SK-N-SH (cell line): ENCODE measurements around the gene SERTM1.

Source experiments
- EZH2phosphoT487 ChIP-seq: fragments of 200-600 bp; sonication (generic); IDR thresholded peaks from 2 replicates; pipeline ENCODE4 v1.6.1; 2017; ENCODE audit warnings: low read depth, mixed run types, mild to moderate bottlenecking, antibody characterized with exemption, moderate library complexity, borderline replicate concordance
- GABPA ChIP-seq: IDR thresholded peaks from 2 replicates; pipeline ENCODE4 v1.4.0; 2012; ENCODE audit warnings: low read depth, mild to moderate bottlenecking
- GATA2 ChIP-seq: sonication (generic); formaldehyde crosslinking; IDR thresholded peaks from 2 replicates; pipeline ENCODE4 v1.5.0; 2020; ENCODE audit warnings: mild to moderate bottlenecking, missing genetic modification reagents
- MXI1 ChIP-seq: IDR thresholded peaks from 2 replicates; pipeline ENCODE4 v1.6.1; 2012; ENCODE audit warnings: mild to moderate bottlenecking, low read depth, low read length, improper control_type of control experiment
- NRF1 ChIP-seq: IDR thresholded peaks from 2 replicates; pipeline ENCODE4 v1.6.1; 2012; ENCODE audit warnings: low read depth, mild to moderate bottlenecking, low read length
- POLR2AphosphoS5 ChIP-seq: IDR thresholded peaks from 2 replicates; pipeline ENCODE4 v1.6.1; 2012; ENCODE audit warnings: low read depth, low read length
- RAD21 ChIP-seq: IDR thresholded peaks from 2 replicates; pipeline ENCODE4 v1.6.1; 2012; ENCODE audit warnings: mild to moderate bottlenecking, low read length
- RXRA ChIP-seq: IDR thresholded peaks from 2 replicates; pipeline ENCODE4 v1.4.0; 2012; ENCODE audit warnings: low read depth, mild to moderate bottlenecking, borderline replicate concordance
- TAF1 ChIP-seq: IDR thresholded peaks from 2 replicates; pipeline ENCODE4 v1.6.1; 2012; ENCODE audit warnings: low read depth, mild to moderate bottlenecking, low read length, moderate library complexity, borderline replicate concordance
- TEAD4 ChIP-seq: IDR thresholded peaks from 2 replicates; pipeline ENCODE4 v1.4.0; 2012; ENCODE audit warnings: mild to moderate bottlenecking, borderline replicate concordance; ENCODE audit not compliant: insufficient read depth
- TF ChIP-seq, protein P1 (sequence below): fragments of 200-600 bp; sonication (generic); IDR thresholded peaks from 2 replicates; pipeline ENCODE4 v1.6.1; 2017; ENCODE audit warnings: antibody characterized with exemption, mild to moderate bottlenecking, moderate library complexity
- TF ChIP-seq, protein P2 (sequence below): IDR thresholded peaks from 2 replicates; pipeline ENCODE4 v1.6.1; 2012; ENCODE audit warnings: mild to moderate bottlenecking, low read depth, low read length, moderate library complexity
- TF ChIP-seq, protein P3 (sequence below): IDR thresholded peaks from 2 replicates; pipeline ENCODE4 v1.4.0; 2012; ENCODE audit warnings: low read depth, borderline replicate concordance

DNA sequence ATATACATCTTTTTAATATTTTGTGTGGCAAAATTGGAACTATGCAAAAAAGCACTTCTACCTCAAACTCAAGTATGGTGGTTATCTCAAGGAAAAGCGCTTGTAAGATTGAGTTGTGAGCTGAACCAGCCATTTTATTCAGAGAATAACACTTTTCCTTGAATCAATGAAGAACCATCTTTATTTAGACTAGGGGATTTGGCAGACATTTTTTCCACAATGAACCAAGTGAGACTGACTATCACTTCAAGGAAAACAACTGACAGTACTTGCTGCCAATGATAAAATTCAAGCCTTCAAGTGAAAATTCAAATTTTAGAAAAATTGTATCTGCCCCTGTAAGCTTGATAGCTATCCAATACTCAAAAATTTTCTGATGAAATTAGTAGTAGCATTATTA lies 23.2 kb upstream of the SERTM1 start:
- TF ChIP-seq, protein P1, sequence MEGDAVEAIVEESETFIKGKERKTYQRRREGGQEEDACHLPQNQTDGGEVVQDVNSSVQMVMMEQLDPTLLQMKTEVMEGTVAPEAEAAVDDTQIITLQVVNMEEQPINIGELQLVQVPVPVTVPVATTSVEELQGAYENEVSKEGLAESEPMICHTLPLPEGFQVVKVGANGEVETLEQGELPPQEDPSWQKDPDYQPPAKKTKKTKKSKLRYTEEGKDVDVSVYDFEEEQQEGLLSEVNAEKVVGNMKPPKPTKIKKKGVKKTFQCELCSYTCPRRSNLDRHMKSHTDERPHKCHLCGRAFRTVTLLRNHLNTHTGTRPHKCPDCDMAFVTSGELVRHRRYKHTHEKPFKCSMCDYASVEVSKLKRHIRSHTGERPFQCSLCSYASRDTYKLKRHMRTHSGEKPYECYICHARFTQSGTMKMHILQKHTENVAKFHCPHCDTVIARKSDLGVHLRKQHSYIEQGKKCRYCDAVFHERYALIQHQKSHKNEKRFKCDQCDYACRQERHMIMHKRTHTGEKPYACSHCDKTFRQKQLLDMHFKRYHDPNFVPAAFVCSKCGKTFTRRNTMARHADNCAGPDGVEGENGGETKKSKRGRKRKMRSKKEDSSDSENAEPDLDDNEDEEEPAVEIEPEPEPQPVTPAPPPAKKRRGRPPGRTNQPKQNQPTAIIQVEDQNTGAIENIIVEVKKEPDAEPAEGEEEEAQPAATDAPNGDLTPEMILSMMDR, result no peak
- TF ChIP-seq MXI1 (no peak), RAD21 (no peak), GATA2 (CRISPR knock-in tag) (no peak), GABPA (no peak), RXRA (no peak), TEAD4 (no peak), TAF1 (no peak), EZH2phosphoT487 (no peak), POLR2AphosphoS5 (no peak), NRF1 (no peak)
- TF ChIP-seq, protein P2, sequence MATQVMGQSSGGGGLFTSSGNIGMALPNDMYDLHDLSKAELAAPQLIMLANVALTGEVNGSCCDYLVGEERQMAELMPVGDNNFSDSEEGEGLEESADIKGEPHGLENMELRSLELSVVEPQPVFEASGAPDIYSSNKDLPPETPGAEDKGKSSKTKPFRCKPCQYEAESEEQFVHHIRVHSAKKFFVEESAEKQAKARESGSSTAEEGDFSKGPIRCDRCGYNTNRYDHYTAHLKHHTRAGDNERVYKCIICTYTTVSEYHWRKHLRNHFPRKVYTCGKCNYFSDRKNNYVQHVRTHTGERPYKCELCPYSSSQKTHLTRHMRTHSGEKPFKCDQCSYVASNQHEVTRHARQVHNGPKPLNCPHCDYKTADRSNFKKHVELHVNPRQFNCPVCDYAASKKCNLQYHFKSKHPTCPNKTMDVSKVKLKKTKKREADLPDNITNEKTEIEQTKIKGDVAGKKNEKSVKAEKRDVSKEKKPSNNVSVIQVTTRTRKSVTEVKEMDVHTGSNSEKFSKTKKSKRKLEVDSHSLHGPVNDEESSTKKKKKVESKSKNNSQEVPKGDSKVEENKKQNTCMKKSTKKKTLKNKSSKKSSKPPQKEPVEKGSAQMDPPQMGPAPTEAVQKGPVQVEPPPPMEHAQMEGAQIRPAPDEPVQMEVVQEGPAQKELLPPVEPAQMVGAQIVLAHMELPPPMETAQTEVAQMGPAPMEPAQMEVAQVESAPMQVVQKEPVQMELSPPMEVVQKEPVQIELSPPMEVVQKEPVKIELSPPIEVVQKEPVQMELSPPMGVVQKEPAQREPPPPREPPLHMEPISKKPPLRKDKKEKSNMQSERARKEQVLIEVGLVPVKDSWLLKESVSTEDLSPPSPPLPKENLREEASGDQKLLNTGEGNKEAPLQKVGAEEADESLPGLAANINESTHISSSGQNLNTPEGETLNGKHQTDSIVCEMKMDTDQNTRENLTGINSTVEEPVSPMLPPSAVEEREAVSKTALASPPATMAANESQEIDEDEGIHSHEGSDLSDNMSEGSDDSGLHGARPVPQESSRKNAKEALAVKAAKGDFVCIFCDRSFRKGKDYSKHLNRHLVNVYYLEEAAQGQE, result no peak
- TF ChIP-seq, protein P3, sequence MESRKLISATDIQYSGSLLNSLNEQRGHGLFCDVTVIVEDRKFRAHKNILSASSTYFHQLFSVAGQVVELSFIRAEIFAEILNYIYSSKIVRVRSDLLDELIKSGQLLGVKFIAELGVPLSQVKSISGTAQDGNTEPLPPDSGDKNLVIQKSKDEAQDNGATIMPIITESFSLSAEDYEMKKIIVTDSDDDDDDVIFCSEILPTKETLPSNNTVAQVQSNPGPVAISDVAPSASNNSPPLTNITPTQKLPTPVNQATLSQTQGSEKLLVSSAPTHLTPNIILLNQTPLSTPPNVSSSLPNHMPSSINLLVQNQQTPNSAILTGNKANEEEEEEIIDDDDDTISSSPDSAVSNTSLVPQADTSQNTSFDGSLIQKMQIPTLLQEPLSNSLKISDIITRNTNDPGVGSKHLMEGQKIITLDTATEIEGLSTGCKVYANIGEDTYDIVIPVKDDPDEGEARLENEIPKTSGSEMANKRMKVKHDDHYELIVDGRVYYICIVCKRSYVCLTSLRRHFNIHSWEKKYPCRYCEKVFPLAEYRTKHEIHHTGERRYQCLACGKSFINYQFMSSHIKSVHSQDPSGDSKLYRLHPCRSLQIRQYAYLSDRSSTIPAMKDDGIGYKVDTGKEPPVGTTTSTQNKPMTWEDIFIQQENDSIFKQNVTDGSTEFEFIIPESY, result no peak
